Calu3 (cell line): Measurements from ENCODE around the gene GRIK2. TPM values are rescaled to one million over a fixed set of nuclear protein-coding genes. Genes with fewer than 3 reads are reported as not detected.

Source experiments
- BruUV-seq: library from RNA; stranded (reverse); fragments of 400-500 nt; replicated peaks from 2 replicates; lab custom pipeline; 2021; lab: Mats Ljungman, UMichigan
- CTCF ChIA-PET: fragments of 300-600 bp; sonication (Branson Sonifier 250); formaldehyde crosslinking; loops from one replicate; lab custom pipeline; 2022; ENCODE audit warnings: antibody characterized with exemption; lab: Charles Lee
- DNase-seq: peaks from one replicate; pipeline ENCODE4 v3.0.0; 2022
- H3K27ac Mint-ChIP-seq: one replicate; pipeline ENCODE4 v1.8.0; 2022; ENCODE audit warnings: mixed read lengths; ENCODE audit not compliant: unreplicated experiment
- H3K27me3 Mint-ChIP-seq: one replicate; pipeline ENCODE4 v1.8.0; 2022; ENCODE audit warnings: mixed read lengths; ENCODE audit not compliant: unreplicated experiment
- H3K36me3 Mint-ChIP-seq: one replicate; pipeline ENCODE4 v1.8.0; 2022; ENCODE audit warnings: mild to moderate bottlenecking, moderate library complexity, mixed read lengths; ENCODE audit not compliant: insufficient read depth, unreplicated experiment
- H3K4me1 Mint-ChIP-seq: one replicate; pipeline ENCODE4 v1.8.0; 2022; ENCODE audit warnings: mild to moderate bottlenecking, low read depth, mixed read lengths; ENCODE audit not compliant: unreplicated experiment
- H3K4me3 Mint-ChIP-seq: one replicate; pipeline ENCODE4 v1.8.0; 2022; ENCODE audit warnings: mild to moderate bottlenecking, low read depth, moderate library complexity, mixed read lengths; ENCODE audit not compliant: unreplicated experiment
- H3K9me3 Mint-ChIP-seq: one replicate; pipeline ENCODE4 v1.8.0; 2022; ENCODE audit warnings: low read depth, mixed read lengths; ENCODE audit not compliant: unreplicated experiment
- CTCF ChIP-seq: fragments of 200-600 bp; IDR thresholded peaks from one replicate; pipeline ENCODE4 v1.8.0; 2022; ENCODE audit warnings: antibody characterized with exemption; ENCODE audit not compliant: unreplicated experiment
- intact Hi-C: fragments of 100-400 bp; cut with micrococcal nuclease; formaldehyde crosslinking; loops from one replicate; pipeline ENCODE4 v1.10.0; 2022; ENCODE audit not compliant: unreplicated experiment
- total RNA-seq: library from RNA; stranded (reverse); gene quantifications from 2 replicates; pipeline ENCODE4 v1.2.3, GENCODE V29; 2022

The GRIK2 gene
- total RNA-seq, 1 experiment from 2014 or later, result 3.3 TPM

GRCh38 chr6:102028176-102028575, 634.7 kb downstream of the GRIK2 start:
- CTCF ChIA-PET, result no interaction called here
- no TSS peak for BruUV-seq
- H3K27ac Mint-ChIP-seq, result no peak overlapping the region

GRCh38 chr6:102038964-102039363, 645.5 kb downstream of the GRIK2 start:
- intact Hi-C loops, result no loop called here
- CTCF ChIA-PET, result no interaction called here
- no peak overlapping the region for H3K4me3 Mint-ChIP-seq
- H3K4me1 Mint-ChIP-seq, result no peaks in the 10 kb centered on the region
- BruUV-seq, result no TSS peak
- TF ChIP-seq CTCF, result no peak
- DNase-seq, result no peak
- no peak overlapping the region for H3K27ac Mint-ChIP-seq
- H3K36me3 Mint-ChIP-seq, result no peaks in the 10 kb centered on the region
- H3K9me3 Mint-ChIP-seq, result no peaks in the 10 kb centered on the region
- H3K27me3 Mint-ChIP-seq, result no peaks in the 10 kb centered on the region

More at GRCh38 chr6:102028176-102028575, 634.7 kb downstream of the GRIK2 start:
- H3K4me3 Mint-ChIP-seq, result no peak overlapping the region
- DNase-seq, result no peak
- no peaks in the 10 kb centered on the region for H3K4me1 Mint-ChIP-seq
- no peaks in the 10 kb centered on the region for H3K27me3 Mint-ChIP-seq
- H3K36me3 Mint-ChIP-seq, result no peaks in the 10 kb centered on the region
- H3K9me3 Mint-ChIP-seq, result peaks cover 4% of the 10 kb centered on the region
- no peak for TF ChIP-seq CTCF
- intact Hi-C loops, result no loop called here

GRCh38 chr6:102039441-102039840, 645.9 kb downstream of the GRIK2 start:
- no TSS peak for BruUV-seq

GRCh38 chr6:102051001-102051400, 657.5 kb downstream of the GRIK2 start:
- no peak for TF ChIP-seq CTCF

More at GRCh38 chr6:102039441-102039840, 645.9 kb downstream of the GRIK2 start:
- Mint-ChIP-seq H3K27ac (no peak overlapping the region), H3K4me3 (no peak overlapping the region), H3K4me1 (no peaks in the 10 kb centered on the region), H3K27me3 (no peaks in the 10 kb centered on the region), H3K9me3 (no peaks in the 10 kb centered on the region), H3K36me3 (no peaks in the 10 kb centered on the region)
- DNase-seq, result no peak
- intact Hi-C loops, result no loop called here
- TF ChIP-seq CTCF, result no peak
- CTCF ChIA-PET, result no interaction called here

More at GRCh38 chr6:102051001-102051400, 657.5 kb downstream of the GRIK2 start:
- H3K4me3 Mint-ChIP-seq, result no peak overlapping the region
- no peaks in the 10 kb centered on the region for H3K27me3 Mint-ChIP-seq
- DNase-seq, result no peak
- CTCF ChIA-PET, result no interaction called here
- no peak overlapping the region for H3K27ac Mint-ChIP-seq
- no peaks in the 10 kb centered on the region for H3K4me1 Mint-ChIP-seq
- no peaks in the 10 kb centered on the region for H3K36me3 Mint-ChIP-seq
- no peaks in the 10 kb centered on the region for H3K9me3 Mint-ChIP-seq
- no TSS peak for BruUV-seq
- intact Hi-C loops, result no loop called here
